ENCODE measurements around the gene GET4.
"Not testable (repeated sequence)": the region's sequence is repeated elsewhere in the genome, so short reads cannot be mapped to it uniquely, and the experiment has no call there.

GET4 gene

GRCh38 chr7:871900-872537, 4.3 kb upstream of the GET4 start:
- DNase-seq (ENCODE audit: low read depth): no peak

- not testable (repeated sequence) for DNase-seq (ENCODE audit: low read depth)
Observed at GRCh38 chr7:872685-873084, 3.7 kb upstream of the GET4 start.

GRCh38 chr7:873367-874002, 2.9 kb upstream of the GET4 start:
- DNase-seq (ENCODE audit: low read depth): peak; percentile 50

- DNase-seq (ENCODE audit: low read depth): no peak
Observed at GRCh38 chr7:874031-874749, 2.2 kb upstream of the GET4 start.

- DNase-seq (ENCODE audit: low read depth): no peak
Observed at GRCh38 chr7:875051-875450, 1.3 kb upstream of the GET4 start.

- DNase-seq (ENCODE audit: low read depth): no peak
Observed at GRCh38 chr7:875476-876076, 778 bp upstream of the GET4 start.

- DNase-seq (ENCODE audit: low read depth): no peak
Observed at GRCh38 chr7:876972-877311, 588 bp downstream of the GET4 start.

GRCh38 chr7:877312-878232, 1.2 kb downstream of the GET4 start:
- DNase-seq (ENCODE audit: low read depth): no peak

GRCh38 chr7:879093-879492, 2.7 kb downstream of the GET4 start:
- DNase-seq (ENCODE audit: low read depth): no peak

- no peak for DNase-seq (ENCODE audit: low read depth)
Observed at GRCh38 chr7:879706-880105, 3.4 kb downstream of the GET4 start.

- DNase-seq (ENCODE audit: low read depth): no peak
Observed at GRCh38 chr7:880450-880849, 4.1 kb downstream of the GET4 start.

GRCh38 chr7:881441-882234, 5.3 kb downstream of the GET4 start:
- no peak for DNase-seq (ENCODE audit: low read depth)

GRCh38 chr7:882336-883035, 6.1 kb downstream of the GET4 start:
- no peak for DNase-seq (ENCODE audit: low read depth)

GRCh38 chr7:883055-884021, 7.0 kb downstream of the GET4 start:
- DNase-seq (ENCODE audit: low read depth): no peak

GRCh38 chr7:884191-885003, 8.0 kb downstream of the GET4 start:
- DNase-seq (ENCODE audit: low read depth): no peak

GRCh38 chr7:885261-885892, 9.0 kb downstream of the GET4 start:
- no peak for DNase-seq (ENCODE audit: low read depth)

- no peak for DNase-seq (ENCODE audit: low read depth)
Observed at GRCh38 chr7:885893-886625, 9.7 kb downstream of the GET4 start.
